PC-9 (cell line): ENCODE results near the gene ABCC2. TPM values are rescaled to one million over a fixed set of nuclear protein-coding genes. Genes with fewer than 3 reads are reported as not detected.

Experiments
- BruUV-seq: library from RNA; stranded (reverse); fragments of 400-500 nt; replicated peaks from 2 replicates; lab custom pipeline; 2021; lab: Mats Ljungman, UMichigan
- CTCF ChIA-PET: fragments of 300-600 bp; sonication (Branson Sonifier 250); formaldehyde crosslinking; loops from one replicate; lab custom pipeline; 2022; ENCODE audit warnings: antibody characterized with exemption; lab: Charles Lee
- POLR2A ChIA-PET: fragments of 300-600 bp; sonication (Branson Sonifier 250); formaldehyde crosslinking; loops from one replicate; lab custom pipeline; 2022; ENCODE audit warnings: antibody characterized with exemption; ENCODE audit not compliant: unreplicated experiment; lab: Charles Lee
- DNase-seq, 2 experiments: peaks; one replicate each; pipeline versions ENCODE4 v3.0.0 to v3.0.0-alpha.2; 2015 to 2022; ENCODE audit warnings: mixed read lengths in 1 of 2
- H2AFZ ChIP-seq: fragments of 200-600 bp; sonication (generic); 2 replicates; pipeline ENCODE4 v1.8.1; 2017; ENCODE audit warnings: antibody characterized with exemption
- H3F3A ChIP-seq: fragments of 200-600 bp; sonication (generic); 2 replicates; pipeline ENCODE4 v1.8.1; 2017; ENCODE audit warnings: antibody characterized with exemption, mild to moderate bottlenecking, low read depth; ENCODE audit not compliant: insufficient read depth
- H3K27ac ChIP-seq: fragments of 200-600 bp; sonication (generic); 2 replicates; pipeline ENCODE4 v1.6.1; 2016; ENCODE audit warnings: mixed run types
- H3K27me3 ChIP-seq: fragments of 200-600 bp; sonication (generic); 2 replicates; pipeline ENCODE4 v1.6.1; 2016; ENCODE audit warnings: low read depth, mixed run types; ENCODE audit not compliant: insufficient read depth
- H3K36me3 ChIP-seq: fragments of 200-600 bp; sonication (generic); 2 replicates; pipeline ENCODE4 v1.6.1; 2016; ENCODE audit warnings: low read depth, mixed run types
- H3K4me1 ChIP-seq: fragments of 200-600 bp; sonication (generic); replicated peaks from 2 replicates; pipeline ENCODE4 v1.6.1; 2016; ENCODE audit warnings: mixed run types; ENCODE audit not compliant: insufficient read depth
- H3K4me2 ChIP-seq: fragments of 200-600 bp; sonication (generic); 2 replicates; pipeline ENCODE4 v1.6.1; 2017; ENCODE audit warnings: mixed run types
- H3K4me3 ChIP-seq: fragments of 200-600 bp; sonication (generic); 2 replicates; pipeline ENCODE4 v1.6.1; 2016; ENCODE audit warnings: mixed run types
- H3K79me2 ChIP-seq: fragments of 200-600 bp; sonication (generic); 2 replicates; pipeline ENCODE4 v1.6.1; 2017; ENCODE audit warnings: low read depth, mixed run types
- H3K9me2 ChIP-seq: fragments of 200-600 bp; sonication (generic); 2 replicates; pipeline ENCODE4 v1.8.1; 2017; ENCODE audit warnings: mild to moderate bottlenecking; ENCODE audit not compliant: insufficient read depth
- H3K9me3 ChIP-seq: fragments of 200-600 bp; sonication (generic); 2 replicates; pipeline ENCODE4 v1.8.1; 2016; ENCODE audit warnings: low read depth; ENCODE audit not compliant: insufficient read depth
- H4K20me1 ChIP-seq: fragments of 200-600 bp; sonication (generic); 2 replicates; pipeline ENCODE4 v1.8.1; 2017; ENCODE audit not compliant: insufficient read depth
- CTCF ChIP-seq: fragments of 200-600 bp; sonication (generic); conservative IDR thresholded peaks from 2 replicates; pipeline ENCODE4 v1.6.1; 2017; ENCODE audit warnings: mixed run types, antibody characterized with exemption, mild to moderate bottlenecking, moderate library complexity
- EZH2 ChIP-seq: fragments of 200-600 bp; sonication (generic); IDR thresholded peaks from 2 replicates; pipeline ENCODE4 v1.8.0; 2017; ENCODE audit warnings: antibody characterized with exemption, low read depth
- intact Hi-C: fragments of 100-400 bp; cut with micrococcal nuclease; formaldehyde crosslinking; loops from one replicate; pipeline ENCODE4 v1.10.0; 2022; ENCODE audit not compliant: unreplicated experiment
- total RNA-seq: library from RNA; stranded (reverse); gene quantifications from 2 replicates; pipeline ENCODE4 v1.2.3, GENCODE V29; 2021

The ABCC2 gene
- total RNA-seq, 1 experiment from 2014 or later = 174 TPM

- Histone ChIP-seq H3K4me3 (no peak overlapping the region), H3K4me2 (no peak overlapping the region), H3K9me3 (no peaks in the 10 kb centered on the region), H4K20me1 (no peaks in the 10 kb centered on the region), H3K79me2 (no peaks in the 10 kb centered on the region), H3F3A (no peaks in the 10 kb centered on the region), H3K27ac (no peak overlapping the region), H2AFZ (no peak overlapping the region), H3K27me3 (no peaks in the 10 kb centered on the region), H3K36me3 (no peaks in the 10 kb centered on the region), H3K4me1 (no peaks in the 10 kb centered on the region), H3K9me2 (no peaks in the 10 kb centered on the region)
- TF ChIP-seq EZH2 (no peak), CTCF (no peak)
- no peak for DNase-seq
- intact Hi-C loops = no loop called here
- ChIA-PET POLR2A (interaction anchor here (0.6 kb wide), 2 partner anchors 11 to 20 kb away, joined by 4 to 30 read pairs; no protein-coding TSS in a partner anchor), CTCF (no interaction called here)
- BruUV-seq = no TSS peak
Observed at GRCh38 chr10:99768556-99768955, 13.9 kb upstream of the ABCC2 start.

- H3K4me3 ChIP-seq = no peak overlapping the region
- no peaks in the 10 kb centered on the region for H3K79me2 ChIP-seq
- intact Hi-C loops = no loop called here
- no peak overlapping the region for H3K27ac ChIP-seq
- no TSS peak for BruUV-seq
- H2AFZ ChIP-seq = no peak overlapping the region
- H3K9me3 ChIP-seq = no peaks in the 10 kb centered on the region
- no peaks in the 10 kb centered on the region for H3F3A ChIP-seq
- no peaks in the 10 kb centered on the region for H3K4me1 ChIP-seq
- no peaks in the 10 kb centered on the region for H4K20me1 ChIP-seq
- no peaks in the 10 kb centered on the region for H3K27me3 ChIP-seq
- no peak for DNase-seq
- TF ChIP-seq CTCF (no peak), EZH2 (no peak)
- ChIA-PET POLR2A (no interaction called here), CTCF (no interaction called here)
- no peaks in the 10 kb centered on the region for H3K9me2 ChIP-seq
- no peaks in the 10 kb centered on the region for H3K36me3 ChIP-seq
- H3K4me2 ChIP-seq = no peak overlapping the region
Observed at GRCh38 chr10:99769706-99770105, 12.7 kb upstream of the ABCC2 start.

GRCh38 chr10:99770408-99771045, 11.9 kb upstream of the ABCC2 start:
- no peak overlapping the region for H3K27ac ChIP-seq
- CTCF ChIA-PET = no interaction called here

More at GRCh38 chr10:99770408-99771045, 11.9 kb upstream of the ABCC2 start:
- H3K27me3 ChIP-seq = no peaks in the 10 kb centered on the region
- no peaks in the 10 kb centered on the region for H4K20me1 ChIP-seq
- DNase-seq = no peak
- no peak overlapping the region for H3K4me2 ChIP-seq
- H3K4me3 ChIP-seq = no peak overlapping the region
- TF ChIP-seq EZH2 = no peak
- TF ChIP-seq CTCF = no peak
- no peaks in the 10 kb centered on the region for H3K79me2 ChIP-seq
- no peaks in the 10 kb centered on the region for H3K9me2 ChIP-seq
- H3F3A ChIP-seq = peaks cover 3% of the 10 kb centered on the region; the same call in 1 of the 2 replicates
- intact Hi-C loops = no loop called here
- peaks cover 3% of the 10 kb centered on the region for H3K4me1 ChIP-seq
- no peaks in the 10 kb centered on the region for H3K9me3 ChIP-seq
- no peak overlapping the region for H2AFZ ChIP-seq
- no peaks in the 10 kb centered on the region for H3K36me3 ChIP-seq
- POLR2A ChIA-PET = no interaction called here
- BruUV-seq = no TSS peak
